GM23338 (cell line): ENCODE measurements around the gene RGL1. TPM values are rescaled to one million over a fixed set of nuclear protein-coding genes. Genes with fewer than 3 reads are reported as not detected.

ENCODE experiments used
- ATAC-seq: fragments of 200-7000 bp; cut with Tn5 transposase; 3 replicates; pipeline ENCODE4 v1.9.1; 2020
- DNase-seq: peaks from one replicate; pipeline ENCODE4 v3.0.0-alpha.2; 2015; ENCODE audit warnings: low spot score
- H2AFZ ChIP-seq: fragments of 200-600 bp; sonication (generic); 2 replicates; pipeline ENCODE4 v1.8.0; 2016; ENCODE audit warnings: antibody characterized with exemption, mild to moderate bottlenecking, moderate library complexity
- H3F3A ChIP-seq: fragments of 200-600 bp; sonication (generic); replicated peaks from 2 replicates; pipeline ENCODE4 v1.8.0; 2017; ENCODE audit warnings: antibody characterized with exemption, mixed run types, low read depth
- H3K27ac ChIP-seq: fragments of 200-600 bp; sonication (generic); 2 replicates; pipeline ENCODE4 v1.6.1; 2016; ENCODE audit warnings: low read depth
- H3K27me3 ChIP-seq: fragments of 200-600 bp; sonication (generic); 2 replicates; pipeline ENCODE4 v1.8.0; 2016; ENCODE audit warnings: mild to moderate bottlenecking, mixed run types, moderate library complexity; ENCODE audit not compliant: insufficient read depth
- H3K36me3 ChIP-seq: fragments of 200-600 bp; sonication (generic); 2 replicates; pipeline ENCODE4 v1.8.0; 2016; ENCODE audit warnings: mild to moderate bottlenecking; ENCODE audit not compliant: insufficient read depth
- H3K4me1 ChIP-seq: fragments of 200-600 bp; sonication (generic); 2 replicates; pipeline ENCODE4 v1.8.0; 2016; ENCODE audit warnings: mild to moderate bottlenecking, moderate library complexity; ENCODE audit not compliant: insufficient read depth
- H3K4me2 ChIP-seq: fragments of 200-600 bp; sonication (generic); 2 replicates; pipeline ENCODE4 v1.7.1; 2017; ENCODE audit warnings: mixed run types
- H3K4me3 ChIP-seq: fragments of 200-600 bp; sonication (generic); 2 replicates; pipeline ENCODE4 v1.6.1; 2016; ENCODE audit warnings: mixed run types
- H3K79me2 ChIP-seq: fragments of 200-600 bp; sonication (generic); replicated peaks from 2 replicates; pipeline ENCODE4 v1.8.0; 2017; ENCODE audit warnings: mild to moderate bottlenecking; ENCODE audit not compliant: insufficient read depth
- H3K9me2 ChIP-seq: fragments of 200-600 bp; sonication (generic); 2 replicates; pipeline ENCODE4 v1.8.0; 2017; ENCODE audit not compliant: insufficient read depth
- H4K20me1 ChIP-seq: fragments of 200-600 bp; sonication (generic); replicated peaks from 2 replicates; pipeline ENCODE4 v1.8.0; 2017; ENCODE audit warnings: mild to moderate bottlenecking; ENCODE audit not compliant: insufficient read depth
- H3K27ac Mint-ChIP-seq: 2 replicates; pipeline ENCODE4 v1.8.0; 2020; ENCODE audit warnings: inconsistent platforms, mild to moderate bottlenecking, moderate library complexity, mixed read lengths
- H3K27me3 Mint-ChIP-seq: 3 replicates; pipeline ENCODE4 v1.8.0; 2022; ENCODE audit warnings: low read depth, mild to moderate bottlenecking, moderate library complexity, mixed read lengths, inconsistent platforms; ENCODE audit not compliant: insufficient read depth, poor library complexity
- H3K36me3 Mint-ChIP-seq: 3 replicates; pipeline ENCODE4 v1.8.0; 2021; ENCODE audit warnings: low read depth, mild to moderate bottlenecking, inconsistent platforms, moderate library complexity, mixed read lengths
- H3K4me1 Mint-ChIP-seq: 3 replicates; pipeline ENCODE4 v1.8.0; 2020; ENCODE audit warnings: mild to moderate bottlenecking, inconsistent platforms, mixed read lengths
- H3K4me3 Mint-ChIP-seq: 3 replicates; pipeline ENCODE4 v1.8.0; 2021; ENCODE audit warnings: moderate library complexity, mild to moderate bottlenecking, inconsistent platforms, mixed read lengths
- H3K9me3 Mint-ChIP-seq: 3 replicates; pipeline ENCODE4 v1.8.0; 2020; ENCODE audit warnings: moderate library complexity, mild to moderate bottlenecking, inconsistent platforms, mixed read lengths
- CREB1 ChIP-seq: fragments of 250-450 bp; sonication (Bioruptor Pico); IDR thresholded peaks from 2 replicates; pipeline ENCODE4 v1.5.0; 2020; ENCODE audit warnings: low read depth, mild to moderate bottlenecking, moderate library complexity
- CTCF ChIP-seq, 2 experiments: fragments of 200-600 bp in 1 of 2; sonication (generic) in 1 of 2; conservative IDR thresholded peaks; 2 replicates each; pipeline versions ENCODE4 v1.5.1 to v1.6.1; 2016 to 2017; ENCODE audit warnings: antibody characterized with exemption in 2 of 2, low read depth in 2 of 2, mild to moderate bottlenecking in 2 of 2, moderate library complexity in 1 of 2
- ETS1 ChIP-seq: IDR thresholded peaks from 2 replicates; pipeline ENCODE4 v1.6.1; 2016; ENCODE audit warnings: antibody characterized with exemption
- EZH2 ChIP-seq: fragments of 200-600 bp; sonication (generic); IDR thresholded peaks from one replicate; pipeline ENCODE4 v1.8.0; 2017; ENCODE audit warnings: antibody characterized with exemption, mild to moderate bottlenecking, low read depth; ENCODE audit not compliant: unreplicated experiment
- EZH2phosphoT487 ChIP-seq: fragments of 200-600 bp; sonication (generic); IDR thresholded peaks from one replicate; pipeline ENCODE4 v1.8.1; 2018; ENCODE audit warnings: antibody characterized with exemption; ENCODE audit not compliant: unreplicated experiment
- JUNB ChIP-seq: IDR thresholded peaks from one replicate; pipeline ENCODE4 v1.6.1; 2016; ENCODE audit warnings: antibody characterized with exemption; ENCODE audit not compliant: unreplicated experiment
- ZNF114 ChIP-seq: fragments of 250-450 bp; sonication (Bioruptor Pico); IDR thresholded peaks from 2 replicates; pipeline ENCODE4 v1.5.0; 2020; ENCODE audit warnings: mild to moderate bottlenecking, moderate library complexity
- polyA plus RNA-seq: library from polyadenylated mRNA; unstranded; fragments of >200 nt; fragmentation: Nextera tagmentation; extraction: Ambion mirVana; gene quantifications from 2 replicates; pipeline ENCODE4 v1.2.1, GENCODE V29; 2016
- total RNA-seq: library from RNA; depleted of rRNA; stranded (reverse); fragments of >200 nt; shearing (Covaris generic); gene quantifications from 2 replicates; pipeline ENCODE4 v1.2.3, GENCODE V29; 2014
- TF ChIP-seq, protein P1 (sequence below): IDR thresholded peaks from one replicate; pipeline ENCODE4 v1.6.1; 2018; ENCODE audit warnings: antibody characterized with exemption; ENCODE audit not compliant: unreplicated experiment

Gene RGL1
- total and polyA plus RNA-seq, 2 experiments from 2014 or later, result 0.91 to 2.6 TPM

DNA sequence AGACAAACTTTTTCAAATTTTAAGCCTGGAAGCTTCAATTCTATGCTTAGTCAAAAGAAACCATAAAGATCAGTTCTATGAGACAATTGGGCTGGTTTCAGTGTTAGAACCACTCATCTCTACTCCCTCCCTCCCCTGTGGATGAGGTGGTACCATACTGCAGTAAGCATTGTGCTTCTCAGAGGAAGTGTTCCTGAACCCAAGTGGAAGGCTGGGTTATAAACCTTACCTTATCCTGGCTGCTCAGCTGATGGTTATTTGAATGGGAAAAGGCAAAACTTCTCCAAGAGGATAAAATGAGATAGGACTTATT, 34.1 kb upstream of the RGL1 start:
- H3K4me2 ChIP-seq, result no peak overlapping the region
- DNase-seq, result no peak
- no peak overlapping the region for H3K27ac ChIP-seq
- TF ChIP-seq CREB1 (CRISPR knock-in tag), result no peak
- TF ChIP-seq ZNF114 (CRISPR knock-in tag), result no peak
- TF ChIP-seq EZH2, result no peak
- TF ChIP-seq ETS1, result no peak
- TF ChIP-seq CTCF (conservative IDR thresholded peaks at IDR 0.05; ENCODE audit: low read depth in 2 of 2), result no peak
- TF ChIP-seq, protein P1, sequence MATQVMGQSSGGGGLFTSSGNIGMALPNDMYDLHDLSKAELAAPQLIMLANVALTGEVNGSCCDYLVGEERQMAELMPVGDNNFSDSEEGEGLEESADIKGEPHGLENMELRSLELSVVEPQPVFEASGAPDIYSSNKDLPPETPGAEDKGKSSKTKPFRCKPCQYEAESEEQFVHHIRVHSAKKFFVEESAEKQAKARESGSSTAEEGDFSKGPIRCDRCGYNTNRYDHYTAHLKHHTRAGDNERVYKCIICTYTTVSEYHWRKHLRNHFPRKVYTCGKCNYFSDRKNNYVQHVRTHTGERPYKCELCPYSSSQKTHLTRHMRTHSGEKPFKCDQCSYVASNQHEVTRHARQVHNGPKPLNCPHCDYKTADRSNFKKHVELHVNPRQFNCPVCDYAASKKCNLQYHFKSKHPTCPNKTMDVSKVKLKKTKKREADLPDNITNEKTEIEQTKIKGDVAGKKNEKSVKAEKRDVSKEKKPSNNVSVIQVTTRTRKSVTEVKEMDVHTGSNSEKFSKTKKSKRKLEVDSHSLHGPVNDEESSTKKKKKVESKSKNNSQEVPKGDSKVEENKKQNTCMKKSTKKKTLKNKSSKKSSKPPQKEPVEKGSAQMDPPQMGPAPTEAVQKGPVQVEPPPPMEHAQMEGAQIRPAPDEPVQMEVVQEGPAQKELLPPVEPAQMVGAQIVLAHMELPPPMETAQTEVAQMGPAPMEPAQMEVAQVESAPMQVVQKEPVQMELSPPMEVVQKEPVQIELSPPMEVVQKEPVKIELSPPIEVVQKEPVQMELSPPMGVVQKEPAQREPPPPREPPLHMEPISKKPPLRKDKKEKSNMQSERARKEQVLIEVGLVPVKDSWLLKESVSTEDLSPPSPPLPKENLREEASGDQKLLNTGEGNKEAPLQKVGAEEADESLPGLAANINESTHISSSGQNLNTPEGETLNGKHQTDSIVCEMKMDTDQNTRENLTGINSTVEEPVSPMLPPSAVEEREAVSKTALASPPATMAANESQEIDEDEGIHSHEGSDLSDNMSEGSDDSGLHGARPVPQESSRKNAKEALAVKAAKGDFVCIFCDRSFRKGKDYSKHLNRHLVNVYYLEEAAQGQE, result no peak
- no peak for TF ChIP-seq EZH2phosphoT487
- no peak for TF ChIP-seq JUNB
- H3K36me3 ChIP-seq, result peaks cover 17% of the 10 kb centered on the region
- no peak overlapping the region for H3K4me3 ChIP-seq
- Mint-ChIP-seq H3K4me1 (no peaks in the 10 kb centered on the region; the same call in 2 of the 3 replicates), H3K27ac (no peak overlapping the region), H3K27me3 (no peaks in the 10 kb centered on the region), H3K4me3 (no peak overlapping the region), H3K36me3 (peaks cover 15% of the 10 kb centered on the region; the same call in 2 of the 3 replicates), H3K9me3 (peaks cover 22% of the 10 kb centered on the region)
- ATAC-seq, result no peak
- H3K79me2 ChIP-seq, result no peaks in the 10 kb centered on the region
- no peaks in the 10 kb centered on the region for H3K27me3 ChIP-seq
- no peaks in the 10 kb centered on the region for H4K20me1 ChIP-seq
- H2AFZ ChIP-seq, result no peak overlapping the region
- no peaks in the 10 kb centered on the region for H3K4me1 ChIP-seq
- no peaks in the 10 kb centered on the region for H3K9me2 ChIP-seq
- no peaks in the 10 kb centered on the region for H3F3A ChIP-seq
